GM23338 (cell line): ENCODE measurements around the gene VNN1. TPM values are rescaled to one million over a fixed set of nuclear protein-coding genes. Genes with fewer than 3 reads are reported as not detected.

Source experiments
- ATAC-seq: fragments of 200-7000 bp; cut with Tn5 transposase; 3 replicates; pipeline ENCODE4 v1.9.1; 2020
- DNase-seq: peaks from one replicate; pipeline ENCODE4 v3.0.0-alpha.2; 2015; ENCODE audit warnings: low spot score
- H2AFZ ChIP-seq: fragments of 200-600 bp; sonication (generic); 2 replicates; pipeline ENCODE4 v1.8.0; 2016; ENCODE audit warnings: antibody characterized with exemption, mild to moderate bottlenecking, moderate library complexity
- H3F3A ChIP-seq: fragments of 200-600 bp; sonication (generic); replicated peaks from 2 replicates; pipeline ENCODE4 v1.8.0; 2017; ENCODE audit warnings: antibody characterized with exemption, mixed run types, low read depth
- H3K27ac ChIP-seq: fragments of 200-600 bp; sonication (generic); 2 replicates; pipeline ENCODE4 v1.6.1; 2016; ENCODE audit warnings: low read depth
- H3K27me3 ChIP-seq: fragments of 200-600 bp; sonication (generic); 2 replicates; pipeline ENCODE4 v1.8.0; 2016; ENCODE audit warnings: mild to moderate bottlenecking, mixed run types, moderate library complexity; ENCODE audit not compliant: insufficient read depth
- H3K36me3 ChIP-seq: fragments of 200-600 bp; sonication (generic); 2 replicates; pipeline ENCODE4 v1.8.0; 2016; ENCODE audit warnings: mild to moderate bottlenecking; ENCODE audit not compliant: insufficient read depth
- H3K4me1 ChIP-seq: fragments of 200-600 bp; sonication (generic); 2 replicates; pipeline ENCODE4 v1.8.0; 2016; ENCODE audit warnings: mild to moderate bottlenecking, moderate library complexity; ENCODE audit not compliant: insufficient read depth
- H3K4me2 ChIP-seq: fragments of 200-600 bp; sonication (generic); 2 replicates; pipeline ENCODE4 v1.7.1; 2017; ENCODE audit warnings: mixed run types
- H3K4me3 ChIP-seq: fragments of 200-600 bp; sonication (generic); 2 replicates; pipeline ENCODE4 v1.6.1; 2016; ENCODE audit warnings: mixed run types
- H3K79me2 ChIP-seq: fragments of 200-600 bp; sonication (generic); replicated peaks from 2 replicates; pipeline ENCODE4 v1.8.0; 2017; ENCODE audit warnings: mild to moderate bottlenecking; ENCODE audit not compliant: insufficient read depth
- H3K9me2 ChIP-seq: fragments of 200-600 bp; sonication (generic); 2 replicates; pipeline ENCODE4 v1.8.0; 2017; ENCODE audit not compliant: insufficient read depth
- H4K20me1 ChIP-seq: fragments of 200-600 bp; sonication (generic); replicated peaks from 2 replicates; pipeline ENCODE4 v1.8.0; 2017; ENCODE audit warnings: mild to moderate bottlenecking; ENCODE audit not compliant: insufficient read depth
- H3K27ac Mint-ChIP-seq: 2 replicates; pipeline ENCODE4 v1.8.0; 2020; ENCODE audit warnings: inconsistent platforms, mild to moderate bottlenecking, moderate library complexity, mixed read lengths
- H3K27me3 Mint-ChIP-seq: 3 replicates; pipeline ENCODE4 v1.8.0; 2022; ENCODE audit warnings: low read depth, mild to moderate bottlenecking, moderate library complexity, mixed read lengths, inconsistent platforms; ENCODE audit not compliant: insufficient read depth, poor library complexity
- H3K36me3 Mint-ChIP-seq: 3 replicates; pipeline ENCODE4 v1.8.0; 2021; ENCODE audit warnings: low read depth, mild to moderate bottlenecking, inconsistent platforms, moderate library complexity, mixed read lengths
- H3K4me1 Mint-ChIP-seq: 3 replicates; pipeline ENCODE4 v1.8.0; 2020; ENCODE audit warnings: mild to moderate bottlenecking, inconsistent platforms, mixed read lengths
- H3K4me3 Mint-ChIP-seq: 3 replicates; pipeline ENCODE4 v1.8.0; 2021; ENCODE audit warnings: moderate library complexity, mild to moderate bottlenecking, inconsistent platforms, mixed read lengths
- H3K9me3 Mint-ChIP-seq: 3 replicates; pipeline ENCODE4 v1.8.0; 2020; ENCODE audit warnings: moderate library complexity, mild to moderate bottlenecking, inconsistent platforms, mixed read lengths
- CREB1 ChIP-seq: fragments of 250-450 bp; sonication (Bioruptor Pico); IDR thresholded peaks from 2 replicates; pipeline ENCODE4 v1.5.0; 2020; ENCODE audit warnings: low read depth, mild to moderate bottlenecking, moderate library complexity
- CTCF ChIP-seq, 2 experiments: fragments of 200-600 bp in 1 of 2; sonication (generic) in 1 of 2; conservative IDR thresholded peaks; 2 replicates each; pipeline versions ENCODE4 v1.5.1 to v1.6.1; 2016 to 2017; ENCODE audit warnings: antibody characterized with exemption in 2 of 2, low read depth in 2 of 2, mild to moderate bottlenecking in 2 of 2, moderate library complexity in 1 of 2
- ETS1 ChIP-seq: IDR thresholded peaks from 2 replicates; pipeline ENCODE4 v1.6.1; 2016; ENCODE audit warnings: antibody characterized with exemption
- EZH2 ChIP-seq: fragments of 200-600 bp; sonication (generic); IDR thresholded peaks from one replicate; pipeline ENCODE4 v1.8.0; 2017; ENCODE audit warnings: antibody characterized with exemption, mild to moderate bottlenecking, low read depth; ENCODE audit not compliant: unreplicated experiment
- EZH2phosphoT487 ChIP-seq: fragments of 200-600 bp; sonication (generic); IDR thresholded peaks from one replicate; pipeline ENCODE4 v1.8.1; 2018; ENCODE audit warnings: antibody characterized with exemption; ENCODE audit not compliant: unreplicated experiment
- JUNB ChIP-seq: IDR thresholded peaks from one replicate; pipeline ENCODE4 v1.6.1; 2016; ENCODE audit warnings: antibody characterized with exemption; ENCODE audit not compliant: unreplicated experiment
- NANOG ChIP-seq: IDR thresholded peaks from 2 replicates; pipeline ENCODE4 v1.6.1; 2016; ENCODE audit warnings: antibody characterized with exemption, borderline replicate concordance
- POLR2AphosphoS5 ChIP-seq: IDR thresholded peaks from 2 replicates; pipeline ENCODE4 v1.6.1; 2016; ENCODE audit warnings: antibody characterized with exemption, low read depth
- REST ChIP-seq: IDR thresholded peaks from one replicate; pipeline ENCODE4 v1.6.1; 2018; ENCODE audit warnings: antibody characterized with exemption; ENCODE audit not compliant: unreplicated experiment
- STAT1 ChIP-seq: IDR thresholded peaks from one replicate; pipeline ENCODE4 v1.6.1; 2016; ENCODE audit warnings: antibody characterized with exemption; ENCODE audit not compliant: unreplicated experiment
- ZNF114 ChIP-seq: fragments of 250-450 bp; sonication (Bioruptor Pico); IDR thresholded peaks from 2 replicates; pipeline ENCODE4 v1.5.0; 2020; ENCODE audit warnings: mild to moderate bottlenecking, moderate library complexity
- ZNF331 ChIP-seq: fragments of 250-450 bp; sonication (Bioruptor Pico); IDR thresholded peaks from 2 replicates; pipeline ENCODE4 v1.5.0; 2020; ENCODE audit warnings: low read depth, mild to moderate bottlenecking, moderate library complexity
- ZNF462 ChIP-seq: fragments of 250-450 bp; sonication (Bioruptor Pico); IDR thresholded peaks from 2 replicates; pipeline ENCODE4 v1.5.0; 2020; ENCODE audit warnings: mild to moderate bottlenecking, moderate library complexity
- polyA plus RNA-seq: library from polyadenylated mRNA; unstranded; fragments of >200 nt; fragmentation: Nextera tagmentation; extraction: Ambion mirVana; gene quantifications from 2 replicates; pipeline ENCODE4 v1.2.1, GENCODE V29; 2016
- total RNA-seq: library from RNA; depleted of rRNA; stranded (reverse); fragments of >200 nt; shearing (Covaris generic); gene quantifications from 2 replicates; pipeline ENCODE4 v1.2.3, GENCODE V29; 2014

The VNN1 gene
- total and polyA plus RNA-seq, 2 experiments from 2014 or later: not detected

- Histone ChIP-seq H4K20me1 (no peaks in the 10 kb centered on the region), H3K4me1 (no peaks in the 10 kb centered on the region), H3K4me2 (no peak overlapping the region), H3F3A (no peaks in the 10 kb centered on the region), H3K27me3 (no peaks in the 10 kb centered on the region), H3K79me2 (no peaks in the 10 kb centered on the region), H3K27ac (no peak overlapping the region), H3K4me3 (no peak overlapping the region), H3K36me3 (no peaks in the 10 kb centered on the region), H2AFZ (no peak overlapping the region), H3K9me2 (no peaks in the 10 kb centered on the region)
- no peak for DNase-seq
- Mint-ChIP-seq H3K36me3 (no peaks in the 10 kb centered on the region), H3K4me1 (no peaks in the 10 kb centered on the region), H3K27me3 (no peaks in the 10 kb centered on the region), H3K4me3 (no peak overlapping the region), H3K9me3 (no peaks in the 10 kb centered on the region), H3K27ac (no peak overlapping the region)
- TF ChIP-seq EZH2 (no peak), ETS1 (no peak), CTCF (conservative IDR thresholded peaks at IDR 0.05; ENCODE audit: low read depth in 2 of 2) (no peak), JUNB (no peak), POLR2AphosphoS5 (no peak), ZNF114 (CRISPR knock-in tag) (no peak), CREB1 (no peak), EZH2phosphoT487 (no peak), NANOG (no peak), STAT1 (no peak), REST (no peak), ZNF462 (no peak), ZNF331 (no peak)
- no peak for ATAC-seq
These were observed 38.4 kb upstream of the VNN1 start for GRCh38 chr6:132752255-132752654.
